ENCODE measurements around the gene AIMP1.

The AIMP1 gene

DNA sequence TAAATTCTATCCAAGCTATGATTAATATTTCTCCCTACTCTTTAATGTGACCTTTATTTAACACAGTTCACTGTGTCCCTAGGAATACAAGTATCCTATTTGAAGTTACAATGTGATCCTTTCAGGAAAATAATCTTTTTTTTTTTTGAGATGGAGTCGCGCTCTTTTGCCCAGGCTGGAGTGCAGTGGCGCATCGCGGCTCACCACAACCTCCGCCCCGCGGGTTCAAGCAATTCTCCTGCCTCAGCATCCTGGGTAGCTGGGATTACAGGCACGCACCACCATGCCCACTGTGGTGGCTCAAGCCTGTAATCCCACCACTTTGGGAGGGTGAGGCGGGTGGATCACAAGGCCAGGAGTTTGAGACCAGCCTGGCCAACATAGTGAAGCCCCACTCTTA, 22.3 kb upstream of the AIMP1 start:
- Mint-ChIP-seq H3K4me3 (no peak overlapping the region), H3K9me3 (no peaks in the 10 kb centered on the region), H3K27ac (no peak overlapping the region), H3K27me3 (ENCODE audit: low read depth, poor library complexity) (no peaks in the 10 kb centered on the region), H3K4me1 (no peaks in the 10 kb centered on the region), H3K36me3 (ENCODE audit: low read depth) (peaks cover 49% of the 10 kb centered on the region)
- no peak for DNase-seq
- TF ChIP-seq, protein P1, sequence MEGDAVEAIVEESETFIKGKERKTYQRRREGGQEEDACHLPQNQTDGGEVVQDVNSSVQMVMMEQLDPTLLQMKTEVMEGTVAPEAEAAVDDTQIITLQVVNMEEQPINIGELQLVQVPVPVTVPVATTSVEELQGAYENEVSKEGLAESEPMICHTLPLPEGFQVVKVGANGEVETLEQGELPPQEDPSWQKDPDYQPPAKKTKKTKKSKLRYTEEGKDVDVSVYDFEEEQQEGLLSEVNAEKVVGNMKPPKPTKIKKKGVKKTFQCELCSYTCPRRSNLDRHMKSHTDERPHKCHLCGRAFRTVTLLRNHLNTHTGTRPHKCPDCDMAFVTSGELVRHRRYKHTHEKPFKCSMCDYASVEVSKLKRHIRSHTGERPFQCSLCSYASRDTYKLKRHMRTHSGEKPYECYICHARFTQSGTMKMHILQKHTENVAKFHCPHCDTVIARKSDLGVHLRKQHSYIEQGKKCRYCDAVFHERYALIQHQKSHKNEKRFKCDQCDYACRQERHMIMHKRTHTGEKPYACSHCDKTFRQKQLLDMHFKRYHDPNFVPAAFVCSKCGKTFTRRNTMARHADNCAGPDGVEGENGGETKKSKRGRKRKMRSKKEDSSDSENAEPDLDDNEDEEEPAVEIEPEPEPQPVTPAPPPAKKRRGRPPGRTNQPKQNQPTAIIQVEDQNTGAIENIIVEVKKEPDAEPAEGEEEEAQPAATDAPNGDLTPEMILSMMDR (IDR thresholded peaks at IDR 0.05) = no peak

DNA sequence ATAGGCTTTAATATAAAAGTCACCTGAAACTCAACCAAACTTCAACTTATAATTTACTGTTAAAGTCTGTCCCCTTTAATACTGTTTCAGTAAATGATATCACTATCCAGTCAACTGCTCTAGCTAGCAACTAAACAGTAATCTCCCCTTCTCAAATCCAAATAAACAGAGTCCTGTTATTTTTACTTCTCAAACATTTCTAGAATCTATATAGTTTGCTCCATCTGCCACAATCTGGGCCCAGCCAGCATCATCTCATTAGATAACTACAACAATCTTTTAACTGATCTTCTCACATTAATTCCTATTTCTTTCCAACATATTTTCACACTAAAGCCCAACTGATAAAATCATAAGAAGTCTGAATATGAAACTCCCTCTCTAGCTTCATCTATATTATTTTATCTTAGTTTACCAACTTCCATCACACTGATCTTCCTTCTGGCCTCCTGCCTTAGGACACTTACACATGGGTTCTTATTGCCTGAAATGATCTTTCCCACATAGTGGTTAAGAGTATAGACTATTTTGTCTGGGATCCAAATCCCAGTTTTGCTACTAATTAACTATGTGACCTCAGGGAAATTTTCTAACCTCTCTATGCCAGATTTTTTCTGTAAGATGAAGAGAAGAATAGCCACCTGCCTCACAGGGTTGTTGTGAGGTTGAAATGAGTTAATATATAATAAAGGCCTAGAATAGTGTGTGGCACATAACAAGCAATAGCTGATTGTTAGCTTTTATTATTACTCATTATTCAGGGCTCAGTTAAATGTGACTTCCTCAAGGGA, 18.9 kb upstream of the AIMP1 start:
- Mint-ChIP-seq H3K27me3 (ENCODE audit: low read depth, poor library complexity) (no peaks in the 10 kb centered on the region), H3K4me3 (no peak overlapping the region)

DNA sequence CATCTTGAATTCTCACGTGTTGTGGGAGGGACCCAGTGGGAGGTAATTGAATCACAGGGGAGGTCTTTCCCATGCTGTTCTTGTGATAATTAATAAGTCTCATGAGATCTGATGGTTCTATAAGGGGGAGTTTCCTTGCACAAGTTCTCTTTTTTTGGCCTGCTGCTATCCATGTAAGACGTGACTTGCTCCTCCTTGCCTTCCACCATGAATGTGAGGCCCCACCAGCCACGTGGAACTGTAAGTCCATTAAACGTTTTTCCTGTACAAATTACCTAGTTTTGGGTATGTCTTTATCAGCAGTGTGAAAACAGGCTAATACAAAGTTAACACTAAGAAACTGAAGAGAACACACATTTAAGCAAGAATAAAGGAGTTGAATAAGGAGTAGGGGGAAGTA, 16.4 kb upstream of the AIMP1 start:
- peaks cover 4% of the 10 kb centered on the region for H3K4me1 Mint-ChIP-seq
- TF ChIP-seq, protein P1 (IDR thresholded peaks at IDR 0.05) = no peak
- H3K9me3 Mint-ChIP-seq = peaks cover 5% of the 10 kb centered on the region
- H3K36me3 Mint-ChIP-seq (ENCODE audit: low read depth) = peaks cover 62% of the 10 kb centered on the region
- no peak for DNase-seq
- no peak overlapping the region for H3K27ac Mint-ChIP-seq
- no peaks in the 10 kb centered on the region for H3K27me3 Mint-ChIP-seq (ENCODE audit: low read depth, poor library complexity)
- no peak overlapping the region for H3K4me3 Mint-ChIP-seq

More for the DNA sequence above, 18.9 kb upstream of the AIMP1 start:
- no peak for DNase-seq
- Mint-ChIP-seq H3K9me3 (peaks cover 5% of the 10 kb centered on the region), H3K27ac (no peak overlapping the region), H3K4me1 (no peaks in the 10 kb centered on the region), H3K36me3 (ENCODE audit: low read depth) (peaks cover 64% of the 10 kb centered on the region)
- TF ChIP-seq, protein P1 (IDR thresholded peaks at IDR 0.05) = no peak

DNA sequence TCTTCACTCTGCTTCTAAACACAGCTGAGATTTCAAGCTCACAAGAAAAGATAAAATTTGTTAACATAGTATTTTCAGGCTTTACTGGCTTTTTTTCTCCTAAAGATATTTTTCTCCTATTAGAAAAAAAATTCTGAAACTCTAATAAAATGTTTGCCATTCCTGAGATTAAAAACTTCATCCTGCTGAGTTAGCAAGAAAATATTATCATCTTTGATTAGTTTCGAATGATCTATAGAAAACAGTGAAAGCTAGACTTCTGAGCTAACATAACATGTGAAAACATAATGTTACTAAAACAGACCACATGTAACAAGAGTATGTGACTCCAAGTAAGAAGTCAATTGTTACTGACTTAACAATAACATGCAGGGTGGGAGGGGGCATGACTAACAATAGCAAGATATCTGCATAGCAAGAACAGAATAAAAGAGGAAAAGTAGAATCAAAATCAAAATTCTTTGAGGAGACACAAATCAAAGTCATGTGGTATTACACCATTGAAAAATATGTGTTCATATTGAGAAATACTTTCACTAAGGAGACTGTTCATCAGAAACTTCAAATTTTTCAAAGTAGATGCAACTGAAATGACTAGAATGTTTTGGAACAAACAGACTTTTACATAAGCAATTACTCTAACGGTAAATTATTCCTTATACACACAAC, 14.8 kb upstream of the AIMP1 start:
- DNase-seq = no peak
- Mint-ChIP-seq H3K4me3 (no peak overlapping the region), H3K4me1 (peaks cover 4% of the 10 kb centered on the region), H3K27ac (no peak overlapping the region), H3K36me3 (ENCODE audit: low read depth) (peaks cover 55% of the 10 kb centered on the region), H3K27me3 (ENCODE audit: low read depth, poor library complexity) (no peaks in the 10 kb centered on the region), H3K9me3 (peaks cover 5% of the 10 kb centered on the region)
- TF ChIP-seq, protein P1 (IDR thresholded peaks at IDR 0.05) = no peak

DNA sequence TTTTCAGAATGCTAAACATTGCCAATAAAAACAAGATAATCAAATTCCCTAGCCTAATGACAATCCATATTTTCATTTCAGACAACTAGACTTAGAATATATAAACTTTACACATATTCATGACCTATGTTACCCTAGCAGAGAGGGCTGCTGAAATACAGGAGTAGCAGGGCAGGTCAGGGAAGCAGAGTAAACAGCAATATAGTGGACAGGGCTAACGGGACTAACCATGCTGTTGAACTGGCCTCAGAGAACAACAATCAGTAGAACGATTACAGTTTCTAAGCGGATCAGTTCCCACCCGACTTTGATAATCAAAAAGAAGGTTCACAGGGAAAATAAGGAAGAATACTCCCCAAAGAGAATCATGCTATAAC, 14.3 kb upstream of the AIMP1 start:
- Mint-ChIP-seq H3K4me3 (no peak overlapping the region), H3K9me3 (peaks cover 5% of the 10 kb centered on the region), H3K4me1 (peaks cover 4% of the 10 kb centered on the region), H3K36me3 (ENCODE audit: low read depth) (peaks cover 58% of the 10 kb centered on the region), H3K27ac (peak overlapping the region; percentile 16), H3K27me3 (ENCODE audit: low read depth, poor library complexity) (no peaks in the 10 kb centered on the region)
- TF ChIP-seq, protein P1 (IDR thresholded peaks at IDR 0.05) = no peak
- DNase-seq = no peak

Data from nephron progenitor cell (in vitro differentiated cells).